Measurements from ENCODE around the gene DYRK2. TPM values are rescaled to one million over a fixed set of nuclear protein-coding genes. Genes with fewer than 3 reads are reported as not detected.

Gene DYRK2
- total RNA-seq, 4 donors from 2014 or later = 14.1 to 25.7 (median 15.9) TPM

DNA sequence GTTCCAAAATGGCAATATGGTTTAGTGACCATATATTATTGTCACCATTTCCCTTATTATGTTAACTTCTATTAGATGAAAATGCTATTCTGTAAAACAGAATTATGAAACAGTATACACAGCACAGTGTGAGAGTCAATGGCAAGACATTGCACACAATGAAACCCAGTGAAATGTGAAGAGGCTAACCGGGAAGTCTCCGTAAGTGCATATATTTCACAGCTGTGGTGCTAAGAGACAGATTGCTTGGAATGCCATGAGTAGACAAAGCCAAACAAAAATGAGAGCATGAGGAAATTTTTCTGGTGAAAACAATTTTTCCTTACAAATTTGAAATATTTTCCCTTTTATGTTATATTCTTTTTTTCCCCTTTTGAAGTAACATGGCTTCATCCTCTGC is 49.4 kb downstream of the DYRK2 start:
- H3K4me3 ChIP-seq = no peak overlapping the region
- H3K36me3 ChIP-seq = no peaks in the 10 kb centered on the region
- in situ Hi-C loops (cut with MboI; ENCODE audit: low sequenced_read_pairs in 4 of 4) (no loop called here), intact Hi-C loops (cut with DNase I; ENCODE audit: low total_unique reads) (no loop called here)
- ATAC-seq = no peak
- no peaks in the 10 kb centered on the region for H3K9me3 ChIP-seq
- TF ChIP-seq, protein P1, sequence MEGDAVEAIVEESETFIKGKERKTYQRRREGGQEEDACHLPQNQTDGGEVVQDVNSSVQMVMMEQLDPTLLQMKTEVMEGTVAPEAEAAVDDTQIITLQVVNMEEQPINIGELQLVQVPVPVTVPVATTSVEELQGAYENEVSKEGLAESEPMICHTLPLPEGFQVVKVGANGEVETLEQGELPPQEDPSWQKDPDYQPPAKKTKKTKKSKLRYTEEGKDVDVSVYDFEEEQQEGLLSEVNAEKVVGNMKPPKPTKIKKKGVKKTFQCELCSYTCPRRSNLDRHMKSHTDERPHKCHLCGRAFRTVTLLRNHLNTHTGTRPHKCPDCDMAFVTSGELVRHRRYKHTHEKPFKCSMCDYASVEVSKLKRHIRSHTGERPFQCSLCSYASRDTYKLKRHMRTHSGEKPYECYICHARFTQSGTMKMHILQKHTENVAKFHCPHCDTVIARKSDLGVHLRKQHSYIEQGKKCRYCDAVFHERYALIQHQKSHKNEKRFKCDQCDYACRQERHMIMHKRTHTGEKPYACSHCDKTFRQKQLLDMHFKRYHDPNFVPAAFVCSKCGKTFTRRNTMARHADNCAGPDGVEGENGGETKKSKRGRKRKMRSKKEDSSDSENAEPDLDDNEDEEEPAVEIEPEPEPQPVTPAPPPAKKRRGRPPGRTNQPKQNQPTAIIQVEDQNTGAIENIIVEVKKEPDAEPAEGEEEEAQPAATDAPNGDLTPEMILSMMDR (IDR thresholded peaks at IDR 0.05 in 4 of 5, conservative IDR thresholded peaks at IDR 0.05 in 1 of 5) = no peak
- no peak for TF ChIP-seq POLR2A (IDR thresholded peaks at IDR 0.05)
- no peak overlapping the region for H3K27ac ChIP-seq
- H3K4me1 ChIP-seq = no peaks in the 10 kb centered on the region
- no peaks in the 10 kb centered on the region for H3K27me3 ChIP-seq
- DNase-seq = no peak

DNA sequence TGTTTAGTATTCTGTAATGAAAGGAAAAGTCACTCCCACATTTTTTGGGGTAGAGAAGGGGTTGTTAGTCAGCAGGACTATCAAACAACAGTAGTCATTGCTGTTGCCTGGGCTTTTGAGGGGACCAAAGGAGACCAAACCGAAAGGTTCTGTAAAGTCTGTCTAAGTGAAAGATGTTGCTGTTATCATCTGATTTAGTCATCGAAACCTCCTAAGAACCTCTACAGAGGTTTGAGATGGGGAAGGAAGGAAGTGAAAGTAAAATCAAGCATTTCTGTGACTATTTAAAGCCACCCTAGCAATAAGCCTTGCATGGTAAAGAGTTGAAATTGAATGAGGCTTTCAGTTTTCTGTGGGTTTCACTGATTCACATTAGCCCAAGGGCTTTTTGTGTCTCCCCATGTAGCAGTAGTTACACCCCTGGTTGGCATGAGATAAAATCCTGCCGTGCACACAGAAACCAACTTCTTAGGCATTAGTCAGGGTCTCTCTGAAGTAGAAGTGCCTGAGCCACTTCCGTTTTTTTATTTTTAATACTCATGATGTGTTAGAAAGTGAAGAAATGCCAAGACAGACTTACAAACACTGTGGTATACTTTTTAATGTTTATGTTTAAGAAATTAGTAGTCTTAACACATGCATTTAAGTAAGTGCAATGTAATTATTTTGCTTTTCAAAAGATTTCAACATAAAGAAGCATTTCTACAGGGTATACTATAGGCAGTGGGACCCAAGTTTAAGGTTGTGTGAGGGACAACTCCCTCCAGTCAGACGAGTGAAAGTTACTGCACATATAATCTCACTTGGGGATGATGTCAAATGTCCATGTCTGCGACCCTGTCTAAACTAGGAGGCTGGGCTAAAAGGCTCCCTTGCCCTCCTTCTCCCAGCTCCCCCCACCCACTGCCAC is 50.4 kb downstream of the DYRK2 start:
- TF ChIP-seq, protein P1 (IDR thresholded peaks at IDR 0.05 in 4 of 5, conservative IDR thresholded peaks at IDR 0.05 in 1 of 5) = no peak
- no peak for TF ChIP-seq POLR2A (IDR thresholded peaks at IDR 0.05)
- no peaks in the 10 kb centered on the region for H3K27me3 ChIP-seq
- no peaks in the 10 kb centered on the region for H3K36me3 ChIP-seq
- DNase-seq (no peak), ATAC-seq (no peak)
- H3K4me3 ChIP-seq = peak overlapping the region in 3 of 4 donors; percentile 3 to 39 (median 13)
- intact Hi-C loops (cut with DNase I; ENCODE audit: low total_unique reads) (no loop called here), in situ Hi-C loops (cut with MboI; ENCODE audit: low sequenced_read_pairs in 4 of 4) (no loop called here)
- H3K4me1 ChIP-seq = peaks cover 0 to under 1% of the 10 kb centered on the region in 2 donors
- H3K9me3 ChIP-seq = no peaks in the 10 kb centered on the region
- H3K27ac ChIP-seq = no peak overlapping the region

DNA sequence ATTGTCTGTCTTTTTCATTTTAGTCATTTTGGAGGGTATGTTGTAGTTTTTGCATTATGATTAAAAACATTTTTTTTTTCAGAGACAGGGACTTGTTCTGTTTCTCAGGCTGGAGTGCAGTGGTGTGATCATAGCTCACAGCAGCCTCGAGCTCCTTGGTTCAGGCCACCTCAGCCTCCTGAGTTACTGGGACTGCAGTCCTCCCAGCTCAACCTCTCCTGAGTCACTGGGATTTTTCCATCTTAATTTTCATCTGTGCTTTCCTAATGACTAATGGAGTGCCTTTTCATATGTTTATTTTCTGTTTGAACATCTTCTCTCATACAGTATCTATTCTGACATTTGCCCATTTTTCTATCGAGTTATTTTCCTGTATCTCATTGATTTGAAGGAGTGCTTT is 52.6 kb downstream of the DYRK2 start:
- intact Hi-C loops (cut with DNase I; ENCODE audit: low total_unique reads) = no loop called here
- in situ Hi-C loops (cut with MboI; ENCODE audit: low sequenced_read_pairs in 4 of 4) = no loop called here
- no peaks in the 10 kb centered on the region for H3K36me3 ChIP-seq
- TF ChIP-seq POLR2A (IDR thresholded peaks at IDR 0.05) = no peak
- TF ChIP-seq, protein P1 (IDR thresholded peaks at IDR 0.05 in 4 of 5, conservative IDR thresholded peaks at IDR 0.05 in 1 of 5) = no peak
- no peaks in the 10 kb centered on the region for H3K9me3 ChIP-seq
- ATAC-seq (no peak), DNase-seq (no peak)
- H3K27ac ChIP-seq = no peak overlapping the region
- H3K4me3 ChIP-seq = no peak overlapping the region
- peaks cover 16 to 22% of the 10 kb centered on the region in 2 donors for H3K4me1 ChIP-seq
- no peaks in the 10 kb centered on the region for H3K27me3 ChIP-seq

DNA sequence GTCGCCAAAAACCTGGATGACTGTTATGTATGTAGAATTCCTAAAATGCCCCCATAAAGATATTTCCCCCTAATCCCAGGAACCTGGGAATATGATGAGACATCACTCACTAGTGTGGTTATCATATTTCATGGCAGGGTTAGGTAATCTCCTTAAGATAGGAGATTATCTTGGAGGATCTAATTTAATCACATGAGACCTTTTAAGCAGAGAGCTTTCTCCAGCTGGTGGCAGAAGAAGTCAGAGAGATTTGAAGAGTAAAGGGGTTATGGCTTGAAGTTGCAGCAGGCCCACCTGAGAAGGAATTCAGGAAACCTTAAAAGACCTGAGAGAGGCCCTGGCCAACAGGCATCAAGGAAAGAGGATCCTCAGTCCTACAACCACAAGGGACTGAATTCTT is 53.6 kb downstream of the DYRK2 start:
- in situ Hi-C loops (cut with MboI; ENCODE audit: low sequenced_read_pairs in 4 of 4) (no loop called here), intact Hi-C loops (cut with DNase I; ENCODE audit: low total_unique reads) (no loop called here)
- Histone ChIP-seq H3K27ac (no peak overlapping the region), H3K9me3 (no peaks in the 10 kb centered on the region), H3K27me3 (no peaks in the 10 kb centered on the region), H3K36me3 (no peaks in the 10 kb centered on the region), H3K4me1 (peaks cover 20 to 25% of the 10 kb centered on the region in 2 donors), H3K4me3 (no peak overlapping the region)
- DNase-seq = no peak
- TF ChIP-seq POLR2A (IDR thresholded peaks at IDR 0.05) = no peak
- TF ChIP-seq, protein P1 (IDR thresholded peaks at IDR 0.05 in 4 of 5, conservative IDR thresholded peaks at IDR 0.05 in 1 of 5) = no peak
- ATAC-seq = no peak

All from gastrocnemius medialis (tissue), 4 donors.